ENCODE data around the gene PRR20C.
"Not testable (repeated sequence)": the region's sequence is repeated elsewhere in the genome, so short reads cannot be mapped to it uniquely, and the experiment has no call there.

DNA sequence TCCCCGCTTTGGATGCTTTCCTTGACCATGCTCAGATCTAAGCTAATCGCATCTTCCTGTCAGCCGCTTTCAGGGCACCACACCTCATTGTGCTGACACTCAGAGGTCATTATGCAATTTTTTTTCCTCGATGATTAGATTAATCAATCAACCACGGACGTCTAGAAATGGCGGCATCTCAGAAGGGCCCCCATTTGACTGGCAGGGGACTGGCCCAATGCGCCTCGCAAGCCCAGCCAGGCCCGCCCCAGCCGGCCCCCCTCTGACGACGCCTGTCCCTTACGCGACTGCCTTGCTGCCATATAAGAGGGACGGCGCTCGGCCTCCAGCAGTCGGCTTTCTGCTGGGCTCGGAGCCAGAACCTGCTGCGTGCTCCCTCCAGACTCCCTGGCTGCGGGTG, at the start of gene PRR20C:
- TF ChIP-seq, protein P1, sequence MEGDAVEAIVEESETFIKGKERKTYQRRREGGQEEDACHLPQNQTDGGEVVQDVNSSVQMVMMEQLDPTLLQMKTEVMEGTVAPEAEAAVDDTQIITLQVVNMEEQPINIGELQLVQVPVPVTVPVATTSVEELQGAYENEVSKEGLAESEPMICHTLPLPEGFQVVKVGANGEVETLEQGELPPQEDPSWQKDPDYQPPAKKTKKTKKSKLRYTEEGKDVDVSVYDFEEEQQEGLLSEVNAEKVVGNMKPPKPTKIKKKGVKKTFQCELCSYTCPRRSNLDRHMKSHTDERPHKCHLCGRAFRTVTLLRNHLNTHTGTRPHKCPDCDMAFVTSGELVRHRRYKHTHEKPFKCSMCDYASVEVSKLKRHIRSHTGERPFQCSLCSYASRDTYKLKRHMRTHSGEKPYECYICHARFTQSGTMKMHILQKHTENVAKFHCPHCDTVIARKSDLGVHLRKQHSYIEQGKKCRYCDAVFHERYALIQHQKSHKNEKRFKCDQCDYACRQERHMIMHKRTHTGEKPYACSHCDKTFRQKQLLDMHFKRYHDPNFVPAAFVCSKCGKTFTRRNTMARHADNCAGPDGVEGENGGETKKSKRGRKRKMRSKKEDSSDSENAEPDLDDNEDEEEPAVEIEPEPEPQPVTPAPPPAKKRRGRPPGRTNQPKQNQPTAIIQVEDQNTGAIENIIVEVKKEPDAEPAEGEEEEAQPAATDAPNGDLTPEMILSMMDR (IDR thresholded peaks at IDR 0.05), result not testable (repeated sequence)
- not testable (repeated sequence) for TF ChIP-seq POLR2AphosphoS5, TCF7L2 (IDR thresholded peaks at IDR 0.05; ENCODE audit: low read depth, low read length)
- TF ChIP-seq, protein P2, sequence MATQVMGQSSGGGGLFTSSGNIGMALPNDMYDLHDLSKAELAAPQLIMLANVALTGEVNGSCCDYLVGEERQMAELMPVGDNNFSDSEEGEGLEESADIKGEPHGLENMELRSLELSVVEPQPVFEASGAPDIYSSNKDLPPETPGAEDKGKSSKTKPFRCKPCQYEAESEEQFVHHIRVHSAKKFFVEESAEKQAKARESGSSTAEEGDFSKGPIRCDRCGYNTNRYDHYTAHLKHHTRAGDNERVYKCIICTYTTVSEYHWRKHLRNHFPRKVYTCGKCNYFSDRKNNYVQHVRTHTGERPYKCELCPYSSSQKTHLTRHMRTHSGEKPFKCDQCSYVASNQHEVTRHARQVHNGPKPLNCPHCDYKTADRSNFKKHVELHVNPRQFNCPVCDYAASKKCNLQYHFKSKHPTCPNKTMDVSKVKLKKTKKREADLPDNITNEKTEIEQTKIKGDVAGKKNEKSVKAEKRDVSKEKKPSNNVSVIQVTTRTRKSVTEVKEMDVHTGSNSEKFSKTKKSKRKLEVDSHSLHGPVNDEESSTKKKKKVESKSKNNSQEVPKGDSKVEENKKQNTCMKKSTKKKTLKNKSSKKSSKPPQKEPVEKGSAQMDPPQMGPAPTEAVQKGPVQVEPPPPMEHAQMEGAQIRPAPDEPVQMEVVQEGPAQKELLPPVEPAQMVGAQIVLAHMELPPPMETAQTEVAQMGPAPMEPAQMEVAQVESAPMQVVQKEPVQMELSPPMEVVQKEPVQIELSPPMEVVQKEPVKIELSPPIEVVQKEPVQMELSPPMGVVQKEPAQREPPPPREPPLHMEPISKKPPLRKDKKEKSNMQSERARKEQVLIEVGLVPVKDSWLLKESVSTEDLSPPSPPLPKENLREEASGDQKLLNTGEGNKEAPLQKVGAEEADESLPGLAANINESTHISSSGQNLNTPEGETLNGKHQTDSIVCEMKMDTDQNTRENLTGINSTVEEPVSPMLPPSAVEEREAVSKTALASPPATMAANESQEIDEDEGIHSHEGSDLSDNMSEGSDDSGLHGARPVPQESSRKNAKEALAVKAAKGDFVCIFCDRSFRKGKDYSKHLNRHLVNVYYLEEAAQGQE (IDR thresholded peaks at IDR 0.05; ENCODE audit: insufficient read depth in 1 of 2, low read depth in 2 of 2, low read length in 1 of 2), result not testable (repeated sequence)
